PC-3 (cell line): ENCODE data around the gene DGKI. TPM values are rescaled to one million over a fixed set of nuclear protein-coding genes. Genes with fewer than 3 reads are reported as not detected.

Experiments
- ATAC-seq: fragments of 200-7000 bp; cut with Tn5 transposase; 2 replicates; pipeline ENCODE4 v1.9.1; 2020; ENCODE audit warnings: mild to moderate bottlenecking, moderate library complexity
- BruUV-seq: library from RNA; stranded (reverse); fragments of 400-500 nt; replicated peaks from 2 replicates; lab custom pipeline; 2021; lab: Mats Ljungman, UMichigan
- CTCF ChIA-PET: fragments of 300-600 bp; sonication (Branson Sonifier 250); formaldehyde crosslinking; loops from one replicate; lab custom pipeline; 2022; ENCODE audit warnings: antibody characterized with exemption; lab: Charles Lee
- POLR2A ChIA-PET: fragments of 300-600 bp; sonication (Branson Sonifier 250); formaldehyde crosslinking; loops from one replicate; lab custom pipeline; 2022; ENCODE audit warnings: antibody characterized with exemption; ENCODE audit not compliant: unreplicated experiment; lab: Charles Lee
- DNase-seq: peaks from one replicate; pipeline ENCODE4 v3.0.0-alpha.2; 2015
- H2AFZ ChIP-seq: fragments of 300-600 bp; sonication (generic); 2 replicates; pipeline ENCODE4 v1.6.0; 2016; ENCODE audit warnings: antibody characterized with exemption, low read length
- H3F3A ChIP-seq: fragments of 300-600 bp; sonication (generic); one replicate; pipeline ENCODE4 v1.6.0; 2017; ENCODE audit warnings: antibody characterized with exemption, low read length, control low read depth, mild to moderate bottlenecking; ENCODE audit not compliant: unreplicated experiment
- H3K27ac ChIP-seq: fragments of 300-600 bp; sonication (generic); 2 replicates; pipeline ENCODE4 v1.5.1; 2016; ENCODE audit warnings: mild to moderate bottlenecking, low read length
- H3K27me3 ChIP-seq: fragments of 300-600 bp; sonication (generic); 2 replicates; pipeline ENCODE4 v1.6.1; 2016; ENCODE audit warnings: low read length, mixed read lengths
- H3K36me3 ChIP-seq: fragments of 300-600 bp; sonication (generic); 2 replicates; pipeline ENCODE4 v1.6.1; 2016; ENCODE audit warnings: low read depth, mixed run types, low read length, mixed read lengths
- H3K4me1 ChIP-seq: fragments of 300-600 bp; sonication (generic); 2 replicates; pipeline ENCODE4 v1.5.1; 2016; ENCODE audit warnings: low read length; ENCODE audit not compliant: insufficient read depth
- H3K4me2 ChIP-seq: fragments of 300-600 bp; sonication (generic); 2 replicates; pipeline ENCODE4 v1.6.0; 2016; ENCODE audit warnings: low read length
- H3K4me3 ChIP-seq: fragments of 300-600 bp; sonication (generic); 2 replicates; pipeline ENCODE4 v1.5.1; 2016; ENCODE audit warnings: mild to moderate bottlenecking, low read length, mixed read lengths
- H3K79me2 ChIP-seq: fragments of 300-600 bp; sonication (generic); 2 replicates; pipeline ENCODE4 v1.6.1; 2017; ENCODE audit warnings: low read length, mixed read lengths
- H3K9ac ChIP-seq: fragments of 300-600 bp; sonication (generic); 2 replicates; pipeline ENCODE4 v1.6.0; 2016; ENCODE audit warnings: mild to moderate bottlenecking, low read length
- H3K9me2 ChIP-seq: fragments of 300-600 bp; sonication (generic); replicated peaks from 2 replicates; pipeline ENCODE4 v1.6.1; 2016; ENCODE audit warnings: mixed run types, low read length, mixed read lengths
- H3K9me3 ChIP-seq: fragments of 300-600 bp; sonication (generic); 2 replicates; pipeline ENCODE4 v1.6.1; 2016; ENCODE audit warnings: low read length, mixed read lengths
- H4K20me1 ChIP-seq: fragments of 300-600 bp; sonication (generic); 2 replicates; pipeline ENCODE4 v1.6.1; 2016; ENCODE audit warnings: low read length, mixed read lengths
- CTCF ChIP-seq: fragments of 300-600 bp; sonication (generic); conservative IDR thresholded peaks from 2 replicates; pipeline ENCODE4 v1.5.1; 2017; ENCODE audit warnings: antibody characterized with exemption, low read depth, mild to moderate bottlenecking, low read length
- EZH2 ChIP-seq: fragments of 300-600 bp; sonication (generic); IDR thresholded peaks from one replicate; pipeline ENCODE4 v1.6.1; 2017; ENCODE audit warnings: antibody characterized with exemption, mild to moderate bottlenecking, low read length; ENCODE audit not compliant: unreplicated experiment
- EZH2phosphoT487 ChIP-seq: fragments of 300-600 bp; sonication (generic); IDR thresholded peaks from 2 replicates; pipeline ENCODE4 v1.6.1; 2018; ENCODE audit warnings: mild to moderate bottlenecking, antibody characterized with exemption, low read length, borderline replicate concordance
- intact Hi-C: fragments of 100-400 bp; cut with micrococcal nuclease; formaldehyde crosslinking; loops from 2 replicates; pipeline ENCODE4 v1.9.0; 2023
- total RNA-seq: library from RNA; depleted of rRNA; stranded (reverse); fragments of >200 nt; gene quantifications from 2 replicates; pipeline ENCODE4 v1.2.3, GENCODE V29; 2014

DGKI gene
- total RNA-seq, 1 experiment from 2014 or later = not detected

- no peak overlapping the region for H3K9ac ChIP-seq
- H3K4me1 ChIP-seq = no peaks in the 10 kb centered on the region
- peaks cover 46% of the 10 kb centered on the region for H3K27me3 ChIP-seq
- no peaks in the 10 kb centered on the region for H3K9me3 ChIP-seq
- POLR2A ChIA-PET = no interaction called here
- H3K36me3 ChIP-seq = no peaks in the 10 kb centered on the region
- BruUV-seq = no TSS peak
- H3K27ac ChIP-seq = no peak overlapping the region
- CTCF ChIA-PET = no interaction called here
- no peaks in the 10 kb centered on the region for H3K79me2 ChIP-seq
- TF ChIP-seq EZH2 = no peak
- TF ChIP-seq CTCF = no peak
- no peak for TF ChIP-seq EZH2phosphoT487
- H3K4me2 ChIP-seq = no peak overlapping the region
- DNase-seq (no peak), ATAC-seq (no peak)
- intact Hi-C loops = no loop called here
- H4K20me1 ChIP-seq = no peaks in the 10 kb centered on the region
- no peaks in the 10 kb centered on the region for H3F3A ChIP-seq
- no peaks in the 10 kb centered on the region for H3K9me2 ChIP-seq
- H2AFZ ChIP-seq = no peak overlapping the region
- H3K4me3 ChIP-seq = no peak overlapping the region
Observed at GRCh38 chr7:137820156-137820555, 26.6 kb downstream of the DGKI start.

- no peaks in the 10 kb centered on the region for H3K36me3 ChIP-seq
- H2AFZ ChIP-seq = no peak overlapping the region
- no peaks in the 10 kb centered on the region for H3K79me2 ChIP-seq
- H4K20me1 ChIP-seq = no peaks in the 10 kb centered on the region
- no peak overlapping the region for H3K4me3 ChIP-seq
- H3K9ac ChIP-seq = no peak overlapping the region
- no peak overlapping the region for H3K27ac ChIP-seq
- no peaks in the 10 kb centered on the region for H3F3A ChIP-seq
- H3K4me2 ChIP-seq = no peak overlapping the region
- ChIA-PET POLR2A (no interaction called here), CTCF (no interaction called here)
- no peaks in the 10 kb centered on the region for H3K4me1 ChIP-seq
- intact Hi-C loops = no loop called here
- H3K9me2 ChIP-seq = no peaks in the 10 kb centered on the region
- TF ChIP-seq EZH2 = no peak
- H3K9me3 ChIP-seq = no peaks in the 10 kb centered on the region
- ATAC-seq (no peak), DNase-seq (no peak)
- BruUV-seq = no TSS peak
- peaks cover 58% of the 10 kb centered on the region for H3K27me3 ChIP-seq
Observed at GRCh38 chr7:137818036-137818435, 28.7 kb downstream of the DGKI start.

GRCh38 chr7:137816696-137817320 is 30.0 kb downstream of the DGKI start:
- Histone ChIP-seq H3K4me2 (no peak overlapping the region), H4K20me1 (no peaks in the 10 kb centered on the region), H3K4me3 (no peak overlapping the region), H3F3A (no peaks in the 10 kb centered on the region), H3K9me3 (no peaks in the 10 kb centered on the region), H3K9me2 (no peaks in the 10 kb centered on the region), H3K27me3 (peaks cover 53% of the 10 kb centered on the region), H3K4me1 (no peaks in the 10 kb centered on the region), H3K36me3 (no peaks in the 10 kb centered on the region), H2AFZ (no peak overlapping the region), H3K79me2 (no peaks in the 10 kb centered on the region), H3K27ac (no peak overlapping the region), H3K9ac (no peak overlapping the region)
- TF ChIP-seq EZH2phosphoT487 = no peak
- peak; percentile 41; the same call in 1 of the 2 replicates for TF ChIP-seq CTCF
- no peak for TF ChIP-seq EZH2
- peak; percentile 19 for DNase-seq
- ChIA-PET CTCF (interaction anchor here (0.6 kb wide), 1 partner anchor 193 kb away, joined by 3 read pairs; no protein-coding TSS in a partner anchor), POLR2A (interaction anchor here (0.5 kb wide), 1 partner anchor 441 kb away, joined by 3 read pairs; no protein-coding TSS in a partner anchor)
- intact Hi-C loops = loop anchor here (2.0 kb wide), 2 partner anchors 82 to 192 kb away; no protein-coding TSS in a partner anchor
- no TSS peak for BruUV-seq
- ATAC-seq = no peak
